ENCODE results near the gene NUDCD2.

DNA sequence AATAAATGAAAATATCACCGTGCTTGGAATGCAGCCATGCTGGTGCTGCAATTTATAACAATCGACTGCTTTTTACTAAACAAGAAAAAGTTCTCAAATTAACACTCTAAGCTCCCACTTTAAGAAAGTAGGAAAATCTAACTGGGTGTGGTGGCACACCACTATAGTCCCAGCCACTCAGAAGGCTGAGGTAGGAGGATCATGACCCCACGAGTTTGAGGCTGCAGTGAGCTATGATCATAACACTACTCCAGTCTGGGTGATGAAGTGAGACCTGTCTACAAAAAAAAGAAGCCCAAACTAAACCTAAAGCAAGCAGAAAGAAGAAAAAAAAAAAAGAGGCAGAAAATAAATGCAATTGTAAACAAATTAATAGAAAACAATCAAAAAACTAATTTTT is 12.0 kb downstream of the NUDCD2 start:
- TF ChIP-seq EZH2 (IDR thresholded peaks at IDR 0.05; ENCODE audit: borderline replicate concordance, low read depth, low read length, severe bottlenecking): no peak
- TF ChIP-seq, protein P1, sequence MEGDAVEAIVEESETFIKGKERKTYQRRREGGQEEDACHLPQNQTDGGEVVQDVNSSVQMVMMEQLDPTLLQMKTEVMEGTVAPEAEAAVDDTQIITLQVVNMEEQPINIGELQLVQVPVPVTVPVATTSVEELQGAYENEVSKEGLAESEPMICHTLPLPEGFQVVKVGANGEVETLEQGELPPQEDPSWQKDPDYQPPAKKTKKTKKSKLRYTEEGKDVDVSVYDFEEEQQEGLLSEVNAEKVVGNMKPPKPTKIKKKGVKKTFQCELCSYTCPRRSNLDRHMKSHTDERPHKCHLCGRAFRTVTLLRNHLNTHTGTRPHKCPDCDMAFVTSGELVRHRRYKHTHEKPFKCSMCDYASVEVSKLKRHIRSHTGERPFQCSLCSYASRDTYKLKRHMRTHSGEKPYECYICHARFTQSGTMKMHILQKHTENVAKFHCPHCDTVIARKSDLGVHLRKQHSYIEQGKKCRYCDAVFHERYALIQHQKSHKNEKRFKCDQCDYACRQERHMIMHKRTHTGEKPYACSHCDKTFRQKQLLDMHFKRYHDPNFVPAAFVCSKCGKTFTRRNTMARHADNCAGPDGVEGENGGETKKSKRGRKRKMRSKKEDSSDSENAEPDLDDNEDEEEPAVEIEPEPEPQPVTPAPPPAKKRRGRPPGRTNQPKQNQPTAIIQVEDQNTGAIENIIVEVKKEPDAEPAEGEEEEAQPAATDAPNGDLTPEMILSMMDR (IDR thresholded peaks at IDR 0.05; ENCODE audit: extremely low read depth in 1 of 2, insufficient read depth in 1 of 2, low read depth in 1 of 2, low read length in 2 of 2): no peak
- TF ChIP-seq POLR2A (IDR thresholded peaks at IDR 0.05; ENCODE audit: low read depth, low read length): no peak
- TF ChIP-seq POLR2AphosphoS5 (IDR thresholded peaks at IDR 0.05; ENCODE audit: insufficient read depth, low read depth, low read length): no peak

Data from endothelial cell of umbilical vein (primary cell).